Stimulated activated naive CD4-positive, alpha-beta T cell (primary cell): ENCODE data around the gene AHCYL1.
"Not testable (repeated sequence)": the region's sequence is repeated elsewhere in the genome, so short reads cannot be mapped to it uniquely, and the experiment has no call there.

Experiments used
- DNase-seq, 6 experiments: peaks; one replicate each; lab custom pipeline; 2025; lab: John Stamatoyannopoulos, UW

The AHCYL1 gene

GRCh38 chr1:109984456-109985246 is at the start of gene AHCYL1:
Gene AHCYL1, plus strand, starts transcription at chr1:109984765. Its CDS starts 288 bp downstream, at chr1:109985053.
- peak; percentile 95 to 99 (median 98) for DNase-seq

DNA sequence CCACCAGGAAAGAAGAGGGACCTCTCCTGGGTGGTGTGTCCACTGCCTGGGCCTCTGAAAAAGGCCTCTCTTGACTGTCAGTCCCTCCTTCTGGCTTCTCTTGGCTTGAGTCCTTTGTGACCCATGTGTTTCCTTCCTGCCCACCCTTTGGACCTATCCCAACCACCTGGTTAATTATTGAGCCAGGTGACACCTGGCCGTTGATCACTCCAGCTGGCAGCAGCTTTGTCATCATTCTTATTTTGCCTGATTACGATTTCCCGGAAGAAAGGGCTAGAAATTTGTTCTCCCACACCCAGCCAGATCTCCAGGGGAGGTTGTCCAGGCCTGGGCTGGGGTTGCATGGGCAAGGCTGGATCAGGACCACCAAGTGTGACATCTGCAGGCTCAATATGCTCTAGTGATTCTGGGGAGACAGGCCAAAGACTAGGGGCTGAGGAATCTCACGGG is 49.1 kb upstream of the AHCYL1 start:
- DNase-seq, result no peak

- DNase-seq, result no peak
Observed at GRCh38 chr1:109937738-109938137, 46.8 kb upstream of the AHCYL1 start.

DNA sequence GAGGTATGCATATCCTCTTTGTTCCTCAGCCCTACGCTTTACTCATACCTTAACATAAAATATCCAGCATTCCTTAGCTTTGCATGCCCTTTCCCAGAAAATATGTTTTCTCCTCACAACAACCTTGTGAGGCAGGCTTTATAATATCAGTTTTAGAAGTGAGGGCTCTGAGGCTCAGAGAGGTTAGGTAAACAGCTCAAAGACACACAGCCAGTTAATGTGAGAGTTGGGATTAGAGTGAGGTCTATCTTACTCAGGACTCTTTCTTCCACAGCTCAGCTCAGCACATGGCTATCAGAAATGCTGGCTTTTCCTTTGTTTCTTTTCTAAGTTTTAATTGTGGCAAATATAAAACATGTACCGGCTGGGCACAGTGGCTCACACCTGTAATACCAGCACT is 46.0 kb upstream of the AHCYL1 start:
- no peak for DNase-seq

- DNase-seq, result no peak
Observed at GRCh38 chr1:109942434-109942833, 42.1 kb upstream of the AHCYL1 start.

GRCh38 chr1:109944541-109944940 is 40.0 kb upstream of the AHCYL1 start:
- DNase-seq, result no peak

DNA sequence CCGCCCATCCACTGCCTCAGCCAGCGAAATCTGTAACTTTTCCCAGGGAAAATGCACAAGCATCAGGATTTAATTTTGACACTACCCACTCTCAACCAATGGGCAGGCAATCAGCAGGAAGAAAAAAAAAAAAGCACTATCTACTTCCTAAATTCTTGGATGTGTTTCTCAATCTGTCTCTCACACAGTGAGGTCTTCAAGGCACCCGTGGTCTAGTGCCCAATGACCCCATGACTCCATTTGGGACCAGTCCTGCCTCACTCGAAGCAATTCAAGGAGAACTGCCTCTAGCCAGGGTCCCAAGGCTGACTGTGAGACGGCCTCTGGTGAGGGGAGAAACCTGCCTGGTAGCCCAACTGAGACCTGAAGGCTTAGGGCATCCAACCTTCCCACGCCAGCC is 38.1 kb upstream of the AHCYL1 start:
- no peak for DNase-seq

GRCh38 chr1:109947582-109948284 is 36.8 kb upstream of the AHCYL1 start:
- no peak for DNase-seq

- DNase-seq, result no peak
Observed at GRCh38 chr1:109948285-109948630, 36.3 kb upstream of the AHCYL1 start.

GRCh38 chr1:109950038-109950437 is 34.5 kb upstream of the AHCYL1 start:
- DNase-seq, result no peak

DNA sequence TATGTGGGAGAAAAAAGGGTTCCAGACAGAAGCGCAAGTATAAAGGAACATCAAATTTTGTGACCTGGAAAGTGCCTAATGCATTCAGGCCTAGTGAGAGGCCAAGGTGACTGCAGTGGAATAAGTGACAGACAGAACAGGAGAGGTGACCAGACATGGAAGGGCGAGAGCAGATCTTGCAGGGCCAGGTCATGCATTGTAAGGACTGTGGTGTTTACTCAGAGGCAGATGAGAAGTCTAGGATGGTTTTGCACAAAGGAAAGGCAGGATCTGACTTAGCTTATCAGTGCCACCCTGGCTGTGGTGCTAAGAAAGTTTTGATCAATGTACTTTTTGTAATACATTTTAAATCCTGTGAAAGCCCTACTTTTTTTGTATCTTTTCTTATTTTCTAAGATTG is 34.1 kb upstream of the AHCYL1 start:
- DNase-seq, result no peak

- not testable (repeated sequence) for DNase-seq
Observed at GRCh38 chr1:109951501-109951900, 33.1 kb upstream of the AHCYL1 start.

GRCh38 chr1:109954041-109954512 is 30.5 kb upstream of the AHCYL1 start:
- DNase-seq, result no peak

- DNase-seq, result no peak
Observed at GRCh38 chr1:109959632-109959973, 25.0 kb upstream of the AHCYL1 start.

DNA sequence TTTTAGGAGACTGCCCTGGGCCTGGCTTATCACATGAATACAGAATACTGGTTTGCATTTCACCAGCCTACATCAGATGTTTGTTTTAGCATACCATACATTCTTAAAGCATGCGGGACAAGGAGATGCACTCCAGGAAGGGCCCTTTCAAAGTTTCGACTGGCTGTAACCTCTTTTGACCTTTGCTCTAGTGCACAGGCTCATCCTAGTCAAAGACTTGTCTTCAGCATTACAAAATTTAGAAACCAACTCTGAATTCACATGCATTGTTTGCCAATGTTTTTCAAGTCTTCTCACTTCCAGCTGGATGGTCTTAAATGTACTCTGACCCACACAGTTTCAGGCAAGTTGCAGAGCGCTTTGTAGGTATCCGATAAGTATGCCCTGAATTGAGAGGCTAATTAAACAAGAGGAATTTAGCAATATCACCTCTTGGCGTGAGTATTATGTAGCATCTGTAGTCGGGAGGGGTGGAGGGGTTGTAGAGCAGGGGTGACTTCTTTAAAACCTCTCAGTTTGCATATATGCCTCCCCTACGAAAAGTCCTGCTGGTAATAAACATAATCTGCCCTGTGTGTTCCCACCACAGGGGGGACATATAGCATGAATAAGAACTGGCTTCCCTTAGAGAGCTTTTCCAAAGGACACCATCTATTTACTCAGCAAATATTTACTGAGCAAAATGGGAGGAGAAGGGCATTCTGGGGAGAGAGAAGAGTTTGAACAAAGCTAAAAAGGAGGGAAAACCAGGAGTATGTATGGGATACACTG is 24.4 kb upstream of the AHCYL1 start:
- DNase-seq, result no peak

DNA sequence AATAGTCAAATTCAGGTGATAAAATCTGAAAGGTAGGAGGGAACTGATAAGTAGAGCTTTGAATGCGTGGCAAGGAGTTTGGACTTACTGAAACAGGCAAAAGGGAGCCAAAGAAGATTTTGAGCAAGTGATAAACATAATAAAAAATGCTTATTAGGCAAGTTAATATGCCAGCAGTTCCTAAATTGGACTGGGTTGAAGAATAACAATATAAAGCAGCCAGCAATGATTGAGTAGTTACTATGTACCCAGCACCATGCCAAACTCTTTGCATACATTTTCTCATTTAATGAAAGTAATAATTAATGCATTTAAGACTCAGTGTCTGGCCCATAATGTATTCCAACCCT is 23.8 kb upstream of the AHCYL1 start:
- DNase-seq, result no peak

GRCh38 chr1:109963864-109964263 is 20.7 kb upstream of the AHCYL1 start:
- no peak for DNase-seq

DNA sequence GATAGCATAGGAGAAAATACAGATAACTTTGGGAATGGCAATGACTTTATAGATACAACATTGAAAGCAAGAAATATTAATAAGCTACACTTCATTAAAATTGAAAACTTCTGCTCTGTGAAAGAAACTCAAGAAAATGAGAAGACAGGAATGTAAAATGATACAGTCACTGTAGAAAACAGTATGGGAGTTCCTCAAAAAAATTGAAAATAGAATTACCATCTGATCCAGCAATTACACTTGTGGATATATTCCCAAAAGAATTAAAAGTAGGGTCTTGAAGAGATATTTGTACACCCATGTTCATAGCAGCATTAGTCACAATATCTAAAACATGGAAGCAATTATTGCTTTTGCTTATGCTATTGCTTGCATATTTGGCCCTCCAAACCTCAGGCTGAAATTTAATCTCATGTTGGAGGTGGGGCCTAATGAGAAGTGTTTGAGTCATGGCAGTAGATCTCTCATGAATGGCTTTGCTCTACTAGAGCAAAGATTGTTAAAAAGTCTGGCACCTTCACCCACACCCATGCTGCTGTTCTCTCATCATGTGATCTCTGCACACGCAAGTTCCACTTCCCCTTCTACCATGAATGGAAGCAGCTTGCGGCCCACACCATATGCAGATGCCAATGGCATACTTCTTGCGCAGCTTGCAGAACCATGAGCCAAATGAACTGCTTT is 15.3 kb upstream of the AHCYL1 start:
- no peak for DNase-seq

- DNase-seq, result no peak
Observed at GRCh38 chr1:109969907-109970306, 14.7 kb upstream of the AHCYL1 start.

GRCh38 chr1:109971559-109971958 is 13.0 kb upstream of the AHCYL1 start:
- DNase-seq, result no peak

DNA sequence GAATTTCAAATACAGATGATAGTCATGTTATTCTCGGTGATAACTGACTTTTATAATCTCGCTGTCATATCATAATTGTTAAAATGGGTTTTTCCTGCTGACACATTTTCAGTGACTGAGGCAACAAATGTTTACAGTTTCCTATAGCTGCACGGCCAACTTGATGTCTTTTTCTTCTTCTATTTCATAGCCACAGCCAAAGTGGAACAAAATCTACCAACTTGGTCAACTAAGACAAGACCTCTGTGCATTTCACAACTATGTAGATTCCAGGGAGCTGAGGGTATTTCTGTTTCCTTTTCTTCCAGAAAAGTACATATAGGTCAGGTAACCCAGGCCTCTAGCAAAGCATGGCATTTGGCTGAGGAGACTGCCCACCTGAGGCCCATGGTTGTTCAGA is 10.4 kb upstream of the AHCYL1 start:
- no peak for DNase-seq

DNA sequence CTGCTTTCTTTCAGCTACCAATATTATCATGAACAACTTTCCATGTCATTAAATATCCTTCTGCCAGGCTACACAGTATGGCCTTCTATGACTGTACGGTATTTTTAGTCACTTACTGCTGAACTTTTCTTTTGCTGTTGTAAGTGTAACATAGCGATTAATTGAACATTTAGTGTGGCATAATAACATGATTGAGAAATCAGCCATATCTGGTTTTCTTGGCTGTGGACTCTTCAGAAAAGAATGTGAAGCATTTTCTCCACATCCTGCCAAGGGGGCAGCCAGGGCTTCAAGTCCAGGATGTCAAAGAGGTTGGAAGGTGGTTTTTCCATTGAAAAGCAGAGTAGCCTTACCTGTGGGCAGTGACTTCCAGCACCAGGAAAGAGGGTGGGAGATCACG is 8.8 kb upstream of the AHCYL1 start:
- no peak for DNase-seq
